HL-60/S4 treated with phorbol 12-myristate 13-acetate at 8.2 ng/mL for 4 days and 3 days (cell line): ENCODE measurements around the gene FOXP4.

Experiments
- in situ Hi-C: fragments of 300-500 bp; cut with MboI; formaldehyde crosslinking; loops from 2 replicates; pipeline ENCODE4 v1.15.0; 2022; ENCODE audit warnings: low sequenced_read_pairs

The FOXP4 gene

GRCh38 chr6:41546475-41546865 is 289 bp downstream of the FOXP4 start:
- in situ Hi-C loops: no loop called here

- in situ Hi-C loops: no loop called here
Observed at GRCh38 chr6:41546866-41547798, 951 bp downstream of the FOXP4 start.

DNA sequence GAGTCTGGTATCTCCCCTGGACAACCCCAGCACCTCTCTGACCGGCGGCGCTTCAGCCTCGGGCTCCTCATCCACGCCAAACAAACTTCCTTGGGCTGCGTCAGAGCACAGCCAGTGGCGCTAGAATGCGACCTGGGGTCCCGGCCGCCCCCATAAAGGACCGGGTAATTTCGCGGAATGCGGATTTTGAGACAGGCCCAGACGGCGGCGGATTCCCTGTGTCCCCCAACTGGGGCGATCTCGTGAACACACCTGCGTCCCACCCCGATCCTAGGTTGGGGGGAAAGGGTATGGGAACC is 1.6 kb downstream of the FOXP4 start:
- in situ Hi-C loops: no loop called here

DNA sequence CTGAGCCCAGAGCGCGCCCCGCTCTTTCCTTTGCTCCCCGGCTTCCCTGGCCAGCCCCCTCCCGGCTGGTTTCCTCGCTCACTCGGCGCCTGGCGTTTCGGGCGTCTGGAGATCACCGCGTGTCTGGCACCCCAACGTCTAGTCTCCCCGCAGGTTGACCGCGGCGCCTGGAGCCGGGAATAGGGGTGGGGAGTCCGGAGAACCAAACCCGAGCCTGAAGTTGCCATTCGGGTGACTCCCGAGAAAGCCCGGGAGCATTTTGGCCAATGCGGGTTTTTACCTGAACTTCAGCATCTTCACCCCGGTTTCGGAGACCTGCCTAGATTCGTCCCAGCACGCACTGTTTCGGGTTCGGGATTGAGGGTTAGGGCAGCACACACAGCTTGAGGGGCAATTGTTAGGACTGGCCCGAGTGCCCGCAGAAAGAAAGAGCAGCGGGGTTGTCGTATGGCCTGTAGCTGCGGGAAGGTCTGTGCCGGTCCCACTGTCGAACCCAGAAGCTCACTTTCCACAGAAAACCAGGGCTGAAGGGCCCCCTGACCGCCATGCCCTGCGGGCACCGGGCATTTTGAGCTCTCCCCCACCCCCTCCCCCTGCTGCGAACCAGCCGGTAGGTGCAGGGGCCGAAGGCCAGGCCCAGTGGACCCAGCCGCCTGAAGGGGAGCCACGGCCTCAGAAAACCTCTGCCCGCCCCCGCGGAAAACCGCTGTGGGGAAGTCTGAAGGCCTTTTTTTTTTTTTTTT is 2.1 kb downstream of the FOXP4 start:
- in situ Hi-C loops: no loop called here

GRCh38 chr6:41548841-41549642 is 2.9 kb downstream of the FOXP4 start:
- in situ Hi-C loops: no loop called here

DNA sequence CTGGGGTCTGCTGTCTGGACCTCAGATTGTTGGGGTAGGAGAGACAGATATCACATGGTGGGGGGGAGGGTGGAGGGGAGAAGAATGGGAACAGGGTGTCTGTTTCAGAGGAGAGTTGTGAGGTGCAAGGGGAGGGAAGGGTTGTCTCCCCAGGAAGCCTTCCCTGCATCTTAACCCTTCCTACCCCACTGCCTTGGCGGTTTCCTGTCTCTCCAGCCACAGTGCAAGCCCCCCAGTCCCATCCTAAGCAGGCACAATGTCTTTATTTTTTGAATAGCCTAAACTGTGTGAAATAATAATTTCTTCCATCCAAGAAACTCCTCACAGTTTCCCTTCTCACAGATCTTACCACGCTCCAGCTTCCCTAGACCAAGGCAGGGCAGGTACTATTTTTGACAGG is 3.5 kb downstream of the FOXP4 start:
- in situ Hi-C loops: loop anchor here (25.0 kb wide), 1 partner anchor 87 kb away; no protein-coding TSS in a partner anchor

- in situ Hi-C loops: loop anchor here (25.0 kb wide), 1 partner anchor 89 kb away; no protein-coding TSS in a partner anchor
Observed at GRCh38 chr6:41551086-41551700, 5.0 kb downstream of the FOXP4 start.

- in situ Hi-C loops: loop anchor here (25.0 kb wide), 1 partner anchor 90 kb away; no protein-coding TSS in a partner anchor
Observed at GRCh38 chr6:41551857-41552256, 5.7 kb downstream of the FOXP4 start.

DNA sequence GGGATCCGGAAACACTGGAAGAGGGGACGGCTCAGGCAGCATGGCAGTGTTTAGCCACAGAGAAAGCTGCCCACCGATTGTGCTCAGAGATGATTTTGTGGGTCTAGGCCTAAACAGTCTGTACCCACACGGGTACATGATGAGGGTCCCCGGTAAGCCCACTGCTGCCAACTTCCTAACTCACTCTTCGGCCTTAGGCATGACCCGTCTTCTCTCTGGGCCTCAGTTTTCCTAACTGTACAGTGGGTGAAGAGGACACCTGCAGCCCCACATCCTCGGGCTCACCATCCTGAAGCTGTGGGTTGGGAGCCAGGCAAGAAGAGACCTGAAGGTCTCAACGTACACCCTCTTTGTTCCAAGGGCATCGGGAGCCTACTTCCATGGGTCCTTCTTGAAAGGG is 6.5 kb downstream of the FOXP4 start:
- in situ Hi-C loops: loop anchor here (25.0 kb wide), 1 partner anchor 90 kb away; no protein-coding TSS in a partner anchor

DNA sequence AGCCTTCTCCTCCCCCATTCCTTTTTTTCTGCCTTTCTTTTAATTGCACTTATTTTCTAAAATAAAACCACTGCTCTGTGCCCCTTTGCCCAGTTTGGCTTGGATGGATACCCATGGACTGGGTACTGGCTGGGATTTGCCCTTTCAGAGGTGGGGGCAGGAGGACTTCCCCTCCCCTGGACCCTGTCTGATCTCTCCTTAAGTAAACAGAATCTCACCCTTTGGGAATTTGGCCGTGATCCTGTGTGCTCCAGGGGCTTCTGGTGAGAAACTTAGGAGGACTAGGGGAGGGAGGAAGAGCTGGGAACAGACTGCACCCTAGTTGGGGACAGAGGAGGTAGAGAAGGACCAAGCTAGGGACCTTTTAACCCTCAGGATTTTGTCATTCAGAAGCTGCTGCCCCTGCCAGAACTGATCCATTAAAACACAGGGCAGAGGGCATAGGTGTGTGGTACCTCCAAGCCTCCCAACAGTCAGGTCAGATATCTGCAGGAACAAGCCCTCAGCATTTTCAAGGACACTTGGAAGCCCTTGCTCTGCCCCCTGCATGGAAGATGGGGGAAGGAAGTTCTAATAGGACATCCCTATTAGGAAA is 7.3 kb downstream of the FOXP4 start:
- in situ Hi-C loops: loop anchor here (25.0 kb wide), 1 partner anchor 91 kb away; no protein-coding TSS in a partner anchor

DNA sequence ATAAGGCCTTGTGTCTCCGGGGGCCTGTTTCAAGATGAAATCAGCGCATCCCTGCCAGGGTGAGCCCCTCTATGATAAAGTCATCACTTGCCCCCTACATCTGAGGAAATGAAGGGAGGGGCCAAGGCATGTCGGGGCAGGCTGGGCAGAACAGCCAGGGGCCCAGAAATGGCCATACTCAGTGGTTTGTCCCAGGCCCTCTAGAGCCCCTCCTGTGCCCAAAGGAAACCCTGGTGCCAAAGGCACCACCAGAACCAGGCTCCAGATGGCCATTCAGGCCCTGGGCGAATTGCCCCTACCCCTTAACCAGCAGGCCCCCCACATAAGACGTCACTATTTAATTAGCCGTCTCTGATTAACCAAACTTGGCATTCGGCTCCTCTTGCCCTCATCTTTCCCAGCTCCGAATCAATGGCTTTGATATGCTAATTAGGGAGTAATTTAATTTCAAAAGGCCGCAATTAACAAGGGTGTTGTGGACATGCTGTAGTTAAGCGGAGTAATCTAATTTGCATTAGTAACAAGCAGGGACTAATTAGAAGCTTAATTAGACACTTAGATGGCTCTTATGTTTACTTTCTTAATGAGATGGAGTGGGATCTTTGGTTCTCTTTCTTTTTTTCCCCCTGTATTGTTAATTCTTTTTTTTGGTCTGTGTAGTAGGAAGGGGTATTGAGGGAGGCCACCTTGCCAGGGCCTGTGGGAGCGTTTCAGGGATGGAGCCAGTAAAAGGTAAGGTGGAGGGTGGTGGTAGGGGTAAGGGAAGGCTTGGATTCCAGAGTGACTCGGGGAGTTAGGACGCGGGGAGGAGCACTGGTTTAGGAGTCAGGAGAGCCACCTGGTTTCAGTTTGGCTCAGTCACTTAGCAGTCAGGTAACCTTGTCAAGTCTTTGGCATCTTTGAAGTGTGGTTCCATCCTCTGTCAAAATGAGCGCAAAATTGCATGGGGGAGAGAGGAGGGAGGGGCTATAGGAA is 9.4 kb downstream of the FOXP4 start:
- in situ Hi-C loops: loop anchor here (25.0 kb wide), 1 partner anchor 93 kb away; no protein-coding TSS in a partner anchor

DNA sequence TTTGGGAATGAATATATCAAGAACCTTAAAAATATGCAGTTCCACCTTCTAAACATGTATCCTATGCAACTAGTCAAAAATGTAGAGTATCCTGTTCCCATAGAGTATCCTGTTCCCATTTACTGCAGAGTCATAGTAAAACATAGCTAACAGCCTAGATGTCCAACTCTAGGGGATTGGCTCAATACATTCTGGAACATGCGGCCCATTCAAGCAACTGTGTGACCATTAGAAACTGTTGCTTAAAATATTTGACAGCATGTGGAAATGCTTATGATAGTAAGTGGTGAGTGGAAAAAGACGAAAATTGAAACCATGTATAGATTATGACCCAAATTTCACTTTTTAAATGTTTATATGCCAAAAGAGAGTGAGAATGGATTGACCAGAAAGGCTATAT is 11.2 kb downstream of the FOXP4 start:
- in situ Hi-C loops: loop anchor here (25.0 kb wide), 1 partner anchor 95 kb away; no protein-coding TSS in a partner anchor

- in situ Hi-C loops: loop anchor here (25.0 kb wide), 1 partner anchor 96 kb away; no protein-coding TSS in a partner anchor
Observed at GRCh38 chr6:41558033-41558807, 12.0 kb downstream of the FOXP4 start.

GRCh38 chr6:41559655-41560427 is 13.7 kb downstream of the FOXP4 start:
- in situ Hi-C loops: loop anchor here (25.0 kb wide), 1 partner anchor 98 kb away; no protein-coding TSS in a partner anchor

DNA sequence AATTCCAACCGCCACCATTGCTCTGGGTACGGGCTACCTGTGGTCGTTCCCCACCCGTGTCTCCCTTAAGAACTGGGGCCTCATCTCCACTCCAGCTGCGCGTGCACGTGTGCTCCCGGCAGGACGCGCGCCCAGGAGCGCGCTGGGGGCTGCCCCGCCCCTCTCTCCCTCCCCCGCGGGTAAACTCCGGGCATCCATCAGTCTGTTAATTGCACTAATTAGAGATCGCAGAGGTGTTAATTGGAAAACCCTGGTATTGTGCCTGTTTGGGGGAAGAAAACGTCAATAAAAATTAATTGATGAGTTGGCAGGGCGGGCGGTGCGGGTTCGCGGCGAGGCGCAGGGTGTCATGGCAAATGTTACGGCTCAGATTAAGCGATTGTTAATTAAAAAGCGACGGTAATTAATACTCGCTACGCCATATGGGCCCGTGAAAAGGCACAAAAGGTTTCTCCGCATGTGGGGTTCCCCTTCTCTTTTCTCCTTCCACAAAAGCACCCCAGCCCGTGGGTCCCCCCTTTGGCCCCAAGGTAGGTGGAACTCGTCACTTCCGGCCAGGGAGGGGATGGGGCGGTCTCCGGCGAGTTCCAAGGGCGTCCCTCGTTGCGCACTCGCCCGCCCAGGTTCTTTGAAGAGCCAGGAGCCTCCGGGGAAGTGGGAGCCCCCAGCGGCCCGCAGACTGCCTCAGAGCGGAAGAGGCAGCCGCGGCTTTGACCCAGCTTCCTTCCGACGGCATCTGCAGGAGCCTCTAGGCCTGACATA is 14.4 kb downstream of the FOXP4 start:
- in situ Hi-C loops: loop anchor here (25.0 kb wide), 1 partner anchor 98 kb away; no protein-coding TSS in a partner anchor

DNA sequence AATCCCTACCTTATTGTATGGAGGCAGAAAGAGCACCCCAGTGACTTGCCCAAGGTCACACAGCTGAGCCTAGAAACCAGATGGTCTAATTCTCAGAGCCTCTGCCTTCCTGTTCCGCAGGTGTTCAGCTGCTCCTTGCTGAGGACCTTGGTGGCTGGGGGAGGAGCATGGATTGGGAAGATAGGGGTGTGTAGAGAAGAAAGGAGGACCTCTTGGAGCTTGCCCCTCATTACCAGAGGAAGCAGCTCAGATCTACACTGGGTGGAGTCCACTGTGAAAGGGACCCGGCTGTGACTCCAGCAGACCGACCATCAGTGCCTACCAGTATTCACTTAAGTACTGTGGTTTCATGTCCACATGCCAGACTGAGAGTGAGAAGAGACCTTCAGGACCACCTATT is 15.2 kb downstream of the FOXP4 start:
- in situ Hi-C loops: loop anchor here (25.0 kb wide), 1 partner anchor 99 kb away; no protein-coding TSS in a partner anchor
